NB4 (cell line): Measurements from ENCODE around the gene CPED1.

Experiments used
- POLR2A ChIP-seq: IDR thresholded peaks from 2 replicates; pipeline ENCODE4 v1.6.1; 2011; ENCODE audit warnings: mild to moderate bottlenecking; ENCODE audit not compliant: insufficient read length; ENCODE audit errors: extremely low read depth
- TF ChIP-seq, protein P1 (sequence below): IDR thresholded peaks from one replicate; pipeline ENCODE4 v1.5.1; 2012; ENCODE audit warnings: low read depth, low read length

DNA sequence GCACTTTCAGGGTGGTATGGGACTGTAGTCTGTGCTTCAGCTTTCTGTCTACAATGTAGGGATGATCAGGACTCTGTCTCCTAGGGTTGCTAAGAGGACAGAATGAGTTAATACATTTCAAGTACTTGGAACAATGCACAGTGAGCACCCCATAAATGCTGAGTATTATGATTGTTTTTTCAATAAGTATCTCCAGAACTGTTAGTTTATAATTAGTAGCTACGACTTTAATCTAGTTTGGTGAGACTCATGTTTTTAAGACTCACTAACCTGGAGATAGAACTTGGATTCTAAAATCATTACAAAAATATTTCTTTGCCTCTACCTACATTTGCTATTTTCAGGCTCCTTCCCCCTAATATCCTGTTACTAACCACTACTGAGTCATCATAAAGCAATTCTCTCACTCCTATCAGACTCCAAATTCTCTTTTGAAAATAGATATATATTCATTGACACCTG, 95.3 kb downstream of the CPED1 start:
- TF ChIP-seq, protein P1, sequence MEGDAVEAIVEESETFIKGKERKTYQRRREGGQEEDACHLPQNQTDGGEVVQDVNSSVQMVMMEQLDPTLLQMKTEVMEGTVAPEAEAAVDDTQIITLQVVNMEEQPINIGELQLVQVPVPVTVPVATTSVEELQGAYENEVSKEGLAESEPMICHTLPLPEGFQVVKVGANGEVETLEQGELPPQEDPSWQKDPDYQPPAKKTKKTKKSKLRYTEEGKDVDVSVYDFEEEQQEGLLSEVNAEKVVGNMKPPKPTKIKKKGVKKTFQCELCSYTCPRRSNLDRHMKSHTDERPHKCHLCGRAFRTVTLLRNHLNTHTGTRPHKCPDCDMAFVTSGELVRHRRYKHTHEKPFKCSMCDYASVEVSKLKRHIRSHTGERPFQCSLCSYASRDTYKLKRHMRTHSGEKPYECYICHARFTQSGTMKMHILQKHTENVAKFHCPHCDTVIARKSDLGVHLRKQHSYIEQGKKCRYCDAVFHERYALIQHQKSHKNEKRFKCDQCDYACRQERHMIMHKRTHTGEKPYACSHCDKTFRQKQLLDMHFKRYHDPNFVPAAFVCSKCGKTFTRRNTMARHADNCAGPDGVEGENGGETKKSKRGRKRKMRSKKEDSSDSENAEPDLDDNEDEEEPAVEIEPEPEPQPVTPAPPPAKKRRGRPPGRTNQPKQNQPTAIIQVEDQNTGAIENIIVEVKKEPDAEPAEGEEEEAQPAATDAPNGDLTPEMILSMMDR = no peak
- TF ChIP-seq POLR2A = no peak
